ENCODE data around the gene CDV3. TPM values are rescaled to one million over a fixed set of nuclear protein-coding genes. Genes with fewer than 3 reads are reported as not detected.

CDV3 gene
- total and polyA plus RNA-seq, 10 of the 15 experiments (the other 5 are each of a cell fraction or from before 2014, with no cell fraction given), result 42.3 to 466 (median 136) TPM

GRCh38 chr3:133608388-133608787 lies 34.9 kb downstream of the CDV3 start:
- TF ChIP-seq MTA2 (IDR thresholded peaks at IDR 0.05; ENCODE audit: low read depth) (no peak), NR2C1 (IDR thresholded peaks at IDR 0.05) (no peak), CREB1 (IDR thresholded peaks at IDR 0.05; ENCODE audit: low read depth) (no peak), ZBTB11 (CRISPR knock-in tag; IDR thresholded peaks at IDR 0.05) (no peak), ZNF24 (IDR thresholded peaks at IDR 0.05) (no peak), RAD21 (IDR thresholded peaks at IDR 0.05; ENCODE audit: insufficient read depth, low read depth, low read length) (no peak), KDM1A (IDR thresholded peaks at IDR 0.05; ENCODE audit: borderline replicate concordance) (no peak), PBX3 (IDR thresholded peaks at IDR 0.05; ENCODE audit: insufficient replicate concordance, low read depth, low read length) (no peak), KLF5 (IDR thresholded peaks at IDR 0.05; ENCODE audit: partially characterized antibody) (no peak), RAD51 (IDR thresholded peaks at IDR 0.05) (no peak), ZNF687 (IDR thresholded peaks at IDR 0.05) (no peak), DPF2 (IDR thresholded peaks at IDR 0.05) (no peak), EGR1 (IDR thresholded peaks at IDR 0.05; ENCODE audit: borderline replicate concordance in 1 of 2, low read depth in 2 of 2, low read length in 2 of 2) (no peak), TCF12 (IDR thresholded peaks at IDR 0.05; ENCODE audit: low read depth, low read length) (no peak), POLR2AphosphoS2 (IDR thresholded peaks at IDR 0.05; ENCODE audit: low read depth, low read length) (no peak), POLR2AphosphoS5 (IDR thresholded peaks at IDR 0.05; ENCODE audit: low read length) (no peak)
- intact Hi-C loops (cut with micrococcal nuclease; ENCODE audit: unreplicated experiment), result no loop called here
- in situ Hi-C loops (cut with MboI), result no loop called here

More at GRCh38 chr3:133608388-133608787, 34.9 kb downstream of the CDV3 start:
- no peak overlapping the region for H3K4me2 ChIP-seq (ENCODE audit: control insufficient read depth, insufficient read depth)
- no TSS peak for BruUV-seq (replicated peaks)
- ChIA-PET SMC1A (ENCODE audit: uncharacterized antibody, unreplicated experiment) (interaction anchor here (1.1 to 1.8 kb wide), 2 partner anchors 11 to 528 kb away, joined by 4 to 5 read pairs; no protein-coding TSS in a partner anchor), POLR2A (interaction anchor here (0.5 to 1.0 kb wide), 2 partner anchors 9 to 20 kb away, joined by 3 to 4 read pairs; no protein-coding TSS in a partner anchor), RAD21 (ENCODE audit: unreplicated experiment) (no interaction called here), CTCF (interaction anchor here (1.5 kb wide), 1 partner anchor 9 kb away, joined by 4 read pairs; no protein-coding TSS in a partner anchor)
- no peaks in the 10 kb centered on the region for H3K4me1 ChIP-seq (ENCODE audit: control insufficient read depth, insufficient read depth, low read length)
- peaks cover 7 to 30% of the 10 kb centered on the region in 2 experiments for H3K36me3 ChIP-seq (ENCODE audit: control insufficient read depth in 2 of 2, insufficient read depth in 2 of 2, low read length in 1 of 2)
- H3K27me3 ChIP-seq (replicated peaks in 1 of 2; ENCODE audit: control insufficient read depth in 2 of 2, insufficient read depth in 2 of 2, low read length in 1 of 2), result no peaks in the 10 kb centered on the region
- no peak overlapping the region for H2AFZ ChIP-seq (ENCODE audit: control insufficient read depth, low read depth, low read length)
- no peaks in the 10 kb centered on the region for H3K79me2 ChIP-seq (ENCODE audit: control insufficient read depth, insufficient read depth, low read length)
- FAIRE-seq, result peak; percentile 23
- no peak overlapping the region for H3K27ac ChIP-seq (ENCODE audit: control insufficient read depth, insufficient read depth)
- ATAC-seq, result no peak
- no peak overlapping the region for H3K4me3 ChIP-seq
- DNase-seq (ENCODE audit: low read depth, low spot score), result no peak
- no peak overlapping the region for H3K9ac ChIP-seq (ENCODE audit: control insufficient read depth, insufficient read depth, low read length)
- H3K9me3 ChIP-seq (replicated peaks; ENCODE audit: control insufficient read depth, insufficient read depth, low read length), result no peaks in the 10 kb centered on the region; the same call in 2 of the 3 replicates
- H4K20me1 ChIP-seq (ENCODE audit: control insufficient read depth, insufficient read depth), result no peaks in the 10 kb centered on the region
- 15% methylated on average over 2 of the region's 2 CpGs for WGBS (ENCODE audit: insufficient coverage, insufficient replicate concordance, low lambda C conversion rate, missing lambda C conversion rate)

Measured in GM12878 (cell line).